Progenitor cell of endocrine pancreas (in vitro differentiated cells): ENCODE results near the gene ENTPD8. TPM values are rescaled to one million over a fixed set of nuclear protein-coding genes. Genes with fewer than 3 reads are reported as not detected.
A peak's percentile ranks its signal among the peaks of the same experiment; 100 is the strongest.

ENCODE experiments used
- DNase-seq: peaks from one replicate; pipeline ENCODE4 v3.0.0; 2021; ENCODE audit warnings: low spot score; ENCODE audit not compliant: unreplicated experiment
- H3K27ac Mint-ChIP-seq: 2 replicates; pipeline ENCODE4 v1.8.0; 2021; ENCODE audit warnings: mild to moderate bottlenecking, moderate library complexity, mixed read lengths
- H3K27me3 Mint-ChIP-seq: 2 replicates; pipeline ENCODE4 v1.8.0; 2021; ENCODE audit warnings: mixed read lengths
- H3K36me3 Mint-ChIP-seq: 2 replicates; pipeline ENCODE4 v1.8.0; 2022; ENCODE audit warnings: mixed read lengths; ENCODE audit not compliant: insufficient read depth
- H3K4me1 Mint-ChIP-seq: 2 replicates; pipeline ENCODE4 v1.8.0; 2021; ENCODE audit warnings: low read depth, mixed read lengths
- H3K4me3 Mint-ChIP-seq: 2 replicates; pipeline ENCODE4 v1.8.0; 2021; ENCODE audit warnings: low read depth, mild to moderate bottlenecking, moderate library complexity, mixed read lengths
- H3K9me3 Mint-ChIP-seq: 2 replicates; pipeline ENCODE4 v1.8.0; 2021; ENCODE audit warnings: low read depth, mixed read lengths
- total RNA-seq: library from RNA; stranded (reverse); gene quantifications from 2 replicates; pipeline ENCODE4 v1.2.1, GENCODE V29; 2021
- TF ChIP-seq, protein P1 (sequence below): fragments of 200-600 bp; sonication (generic); IDR thresholded peaks from one replicate; pipeline ENCODE4 v1.5.0; 2021; ENCODE audit warnings: antibody characterized with exemption, mild to moderate bottlenecking; ENCODE audit not compliant: unreplicated experiment

The ENTPD8 gene
- total RNA-seq, 1 donor from 2014 or later = 2.7 TPM

DNA sequence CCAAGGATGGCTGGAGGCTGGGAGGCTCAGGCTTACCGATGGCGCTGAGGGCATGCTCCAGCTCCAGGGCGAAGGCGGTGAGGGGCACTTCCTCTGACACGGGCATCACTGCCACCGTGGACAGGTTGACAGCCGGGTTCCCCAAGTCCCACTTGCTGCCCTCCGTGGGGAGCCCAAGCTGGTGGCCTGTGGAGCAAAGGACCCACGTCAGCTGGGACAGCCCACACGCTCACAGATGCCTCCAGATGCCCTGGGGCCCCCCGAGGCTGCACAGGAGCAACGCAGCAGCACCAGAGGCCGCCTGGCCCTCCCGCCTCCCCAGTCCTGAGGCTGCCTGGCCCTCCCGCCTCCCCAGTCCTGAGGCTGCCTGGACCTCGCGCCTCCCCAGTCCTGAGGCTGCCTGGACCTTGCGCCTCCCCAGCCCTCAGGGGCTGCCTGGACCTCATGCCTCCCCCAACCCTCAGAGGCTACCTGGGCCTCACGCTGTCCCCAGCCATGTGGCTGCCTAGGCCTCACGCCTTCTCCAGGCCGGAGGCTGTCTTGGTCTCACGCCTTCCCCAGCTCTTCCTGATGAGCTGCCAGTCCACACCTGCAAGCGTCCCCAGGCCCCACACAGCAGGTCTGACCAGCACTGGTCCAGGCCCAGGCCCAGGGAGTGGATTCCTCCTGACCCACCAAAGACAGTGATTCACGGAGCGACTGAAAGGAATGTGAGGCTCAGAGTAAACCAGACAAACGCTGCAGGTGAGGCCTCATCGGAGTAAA, 43.6 kb upstream of the ENTPD8 start:
- peaks cover 1% of the 10 kb centered on the region for H3K4me1 Mint-ChIP-seq
- no peak overlapping the region for H3K27ac Mint-ChIP-seq
- TF ChIP-seq, protein P1, sequence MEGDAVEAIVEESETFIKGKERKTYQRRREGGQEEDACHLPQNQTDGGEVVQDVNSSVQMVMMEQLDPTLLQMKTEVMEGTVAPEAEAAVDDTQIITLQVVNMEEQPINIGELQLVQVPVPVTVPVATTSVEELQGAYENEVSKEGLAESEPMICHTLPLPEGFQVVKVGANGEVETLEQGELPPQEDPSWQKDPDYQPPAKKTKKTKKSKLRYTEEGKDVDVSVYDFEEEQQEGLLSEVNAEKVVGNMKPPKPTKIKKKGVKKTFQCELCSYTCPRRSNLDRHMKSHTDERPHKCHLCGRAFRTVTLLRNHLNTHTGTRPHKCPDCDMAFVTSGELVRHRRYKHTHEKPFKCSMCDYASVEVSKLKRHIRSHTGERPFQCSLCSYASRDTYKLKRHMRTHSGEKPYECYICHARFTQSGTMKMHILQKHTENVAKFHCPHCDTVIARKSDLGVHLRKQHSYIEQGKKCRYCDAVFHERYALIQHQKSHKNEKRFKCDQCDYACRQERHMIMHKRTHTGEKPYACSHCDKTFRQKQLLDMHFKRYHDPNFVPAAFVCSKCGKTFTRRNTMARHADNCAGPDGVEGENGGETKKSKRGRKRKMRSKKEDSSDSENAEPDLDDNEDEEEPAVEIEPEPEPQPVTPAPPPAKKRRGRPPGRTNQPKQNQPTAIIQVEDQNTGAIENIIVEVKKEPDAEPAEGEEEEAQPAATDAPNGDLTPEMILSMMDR = no peak
- no peak overlapping the region for H3K4me3 Mint-ChIP-seq
- DNase-seq = no peak
- H3K9me3 Mint-ChIP-seq = no peaks in the 10 kb centered on the region
- H3K36me3 Mint-ChIP-seq = no peaks in the 10 kb centered on the region
- H3K27me3 Mint-ChIP-seq = peaks cover under 1% of the 10 kb centered on the region

DNA sequence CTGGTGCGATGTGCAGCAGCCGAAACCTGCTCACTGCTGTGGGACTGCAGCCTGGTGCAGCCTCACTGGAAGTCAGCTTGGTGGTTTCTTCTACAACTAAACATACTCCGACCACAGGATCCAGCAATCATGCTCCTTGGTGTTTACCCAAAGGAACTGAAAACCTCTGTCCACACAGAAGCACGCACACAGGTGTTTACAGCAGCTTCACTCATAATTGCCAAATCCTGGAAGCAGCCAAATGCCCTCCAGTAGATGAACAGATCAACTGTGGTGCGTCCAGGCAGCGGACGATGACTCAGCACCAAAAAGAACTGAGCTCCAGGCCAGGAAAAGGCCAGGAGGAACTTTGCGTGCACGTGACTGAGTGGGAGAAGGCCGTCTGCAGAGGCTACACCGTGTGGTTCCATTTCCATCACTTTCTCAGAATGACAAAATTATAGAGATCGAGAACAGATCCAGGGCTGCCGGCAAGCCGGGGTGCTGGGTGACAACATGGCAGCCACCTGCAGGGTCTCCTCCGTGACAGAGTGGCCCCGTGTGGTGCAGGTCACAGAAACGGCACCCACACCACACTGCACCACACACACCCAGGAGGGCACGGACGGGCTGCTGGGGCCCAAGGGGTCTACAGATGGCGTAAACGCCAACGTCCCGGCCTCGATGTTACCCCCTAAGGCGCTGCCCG, 41.1 kb upstream of the ENTPD8 start:
- peaks cover 1% of the 10 kb centered on the region for H3K4me1 Mint-ChIP-seq
- H3K36me3 Mint-ChIP-seq = no peaks in the 10 kb centered on the region
- H3K27me3 Mint-ChIP-seq = peaks cover 6% of the 10 kb centered on the region
- H3K4me3 Mint-ChIP-seq = no peak overlapping the region
- no peaks in the 10 kb centered on the region for H3K9me3 Mint-ChIP-seq
- peak overlapping the region; percentile 64 for H3K27ac Mint-ChIP-seq
- TF ChIP-seq, protein P1 = no peak
- no peak for DNase-seq

DNA sequence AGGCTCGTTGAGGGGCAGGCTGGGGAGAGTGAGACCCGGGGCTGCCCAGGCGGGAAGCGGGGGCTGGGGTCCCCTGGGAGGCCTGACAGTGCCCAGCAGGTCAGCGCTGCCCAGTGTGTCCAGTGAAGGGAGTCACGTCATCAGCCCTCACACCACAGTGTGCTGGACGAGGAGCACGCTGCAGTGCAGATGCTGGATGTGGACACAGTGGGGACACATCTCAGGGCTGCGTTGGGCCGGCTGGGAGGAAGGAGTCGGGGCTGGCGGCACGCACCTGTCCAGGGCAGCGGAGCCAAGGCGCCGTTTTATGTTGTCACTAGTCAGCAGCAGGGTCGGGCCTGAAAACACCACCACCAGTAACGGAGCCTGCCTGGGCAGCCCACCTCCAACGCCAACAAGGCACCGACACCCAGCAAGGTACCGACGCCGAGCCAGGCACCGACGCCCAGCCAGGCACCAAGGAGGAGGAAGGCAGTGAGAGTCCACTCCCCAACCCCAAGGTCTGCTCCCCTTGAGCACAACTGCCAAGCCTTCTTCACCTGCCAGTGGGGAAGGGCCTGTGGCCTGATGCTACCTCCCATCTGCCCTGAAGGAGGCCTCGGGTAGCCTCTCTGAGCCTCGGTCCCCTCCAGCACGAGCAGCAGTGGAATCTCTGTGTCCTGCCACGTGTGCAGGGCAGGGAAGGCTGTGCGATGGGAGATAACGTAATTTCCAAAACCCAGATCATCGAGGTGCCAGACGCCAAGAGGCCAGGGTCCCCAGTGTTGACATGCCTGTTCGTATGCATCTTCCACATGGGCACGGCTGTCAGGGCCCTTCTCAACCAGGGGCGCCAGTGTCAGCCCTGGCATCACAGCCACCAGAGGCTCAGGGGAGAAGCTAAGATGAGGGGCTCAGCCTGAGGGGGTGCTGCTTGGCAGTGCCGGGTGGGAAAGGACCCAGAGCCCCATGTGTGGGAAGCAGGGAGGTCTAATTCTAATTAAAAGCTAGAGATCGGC, 39.8 kb upstream of the ENTPD8 start:
- peaks cover 6% of the 10 kb centered on the region for H3K27me3 Mint-ChIP-seq
- peaks cover 4% of the 10 kb centered on the region for H3K9me3 Mint-ChIP-seq
- no peaks in the 10 kb centered on the region for H3K36me3 Mint-ChIP-seq
- TF ChIP-seq, protein P1 = no peak
- no peak overlapping the region for H3K4me3 Mint-ChIP-seq
- H3K4me1 Mint-ChIP-seq = peaks cover 1% of the 10 kb centered on the region
- no peak overlapping the region for H3K27ac Mint-ChIP-seq
- DNase-seq = no peak

GRCh38 chr9:137479892-137480685, 38.9 kb upstream of the ENTPD8 start:
- TF ChIP-seq, protein P1 = no peak
- H3K4me1 Mint-ChIP-seq = peaks cover 1% of the 10 kb centered on the region
- H3K9me3 Mint-ChIP-seq = peaks cover 8% of the 10 kb centered on the region
- H3K27ac Mint-ChIP-seq = no peak overlapping the region
- peaks cover 6% of the 10 kb centered on the region for H3K27me3 Mint-ChIP-seq
- no peak overlapping the region for H3K4me3 Mint-ChIP-seq
- DNase-seq = no peak
- peaks cover 3% of the 10 kb centered on the region for H3K36me3 Mint-ChIP-seq
